Coronary artery (tissue), 2 donors: ENCODE data around the gene COG1.

ENCODE experiments used
- DNase-seq: peaks from one replicate; pipeline ENCODE4 v3.0.0-alpha.2; 2017; ENCODE audit warnings: low spot score
- H3K27ac ChIP-seq, 2 donors: fragments of 200-600 bp; sonication (generic); one replicate each; pipeline ENCODE4 v1.5.1; 2016 to 2019
- H3K4me3 ChIP-seq: fragments of 200-600 bp; sonication (generic); 2 replicates; pipeline ENCODE4 v1.5.1; 2016; ENCODE audit warnings: mild to moderate bottlenecking, moderate library complexity
- TF ChIP-seq, protein P1 (sequence below): fragments of 200-600 bp; sonication (generic); IDR thresholded peaks from one replicate; pipeline ENCODE4 v1.5.1; 2019; ENCODE audit warnings: antibody characterized with exemption

Gene COG1

DNA sequence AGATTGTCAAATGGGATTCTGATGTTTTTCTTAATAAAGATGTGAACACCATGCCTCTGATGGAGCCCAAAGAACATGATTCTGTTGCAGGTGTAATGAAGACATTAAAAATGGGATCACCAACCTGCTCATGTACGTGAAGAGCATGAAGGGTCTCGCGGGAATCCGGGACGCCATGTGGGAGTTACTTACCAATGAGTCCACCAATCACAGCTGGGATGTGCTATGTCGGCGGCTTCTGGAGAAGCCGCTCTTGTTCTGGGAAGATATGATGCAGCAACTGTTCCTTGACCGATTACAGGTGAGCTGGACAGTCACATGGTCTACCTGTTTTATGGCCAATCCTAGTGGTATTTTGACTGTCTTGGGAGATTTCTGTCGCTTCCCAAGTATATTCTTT is 7.6 kb downstream of the COG1 start:
- DNase-seq = peak; percentile 49
- Histone ChIP-seq H3K27ac (no peak overlapping the region), H3K4me3 (no peak overlapping the region)
- TF ChIP-seq, protein P1, sequence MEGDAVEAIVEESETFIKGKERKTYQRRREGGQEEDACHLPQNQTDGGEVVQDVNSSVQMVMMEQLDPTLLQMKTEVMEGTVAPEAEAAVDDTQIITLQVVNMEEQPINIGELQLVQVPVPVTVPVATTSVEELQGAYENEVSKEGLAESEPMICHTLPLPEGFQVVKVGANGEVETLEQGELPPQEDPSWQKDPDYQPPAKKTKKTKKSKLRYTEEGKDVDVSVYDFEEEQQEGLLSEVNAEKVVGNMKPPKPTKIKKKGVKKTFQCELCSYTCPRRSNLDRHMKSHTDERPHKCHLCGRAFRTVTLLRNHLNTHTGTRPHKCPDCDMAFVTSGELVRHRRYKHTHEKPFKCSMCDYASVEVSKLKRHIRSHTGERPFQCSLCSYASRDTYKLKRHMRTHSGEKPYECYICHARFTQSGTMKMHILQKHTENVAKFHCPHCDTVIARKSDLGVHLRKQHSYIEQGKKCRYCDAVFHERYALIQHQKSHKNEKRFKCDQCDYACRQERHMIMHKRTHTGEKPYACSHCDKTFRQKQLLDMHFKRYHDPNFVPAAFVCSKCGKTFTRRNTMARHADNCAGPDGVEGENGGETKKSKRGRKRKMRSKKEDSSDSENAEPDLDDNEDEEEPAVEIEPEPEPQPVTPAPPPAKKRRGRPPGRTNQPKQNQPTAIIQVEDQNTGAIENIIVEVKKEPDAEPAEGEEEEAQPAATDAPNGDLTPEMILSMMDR = no peak

DNA sequence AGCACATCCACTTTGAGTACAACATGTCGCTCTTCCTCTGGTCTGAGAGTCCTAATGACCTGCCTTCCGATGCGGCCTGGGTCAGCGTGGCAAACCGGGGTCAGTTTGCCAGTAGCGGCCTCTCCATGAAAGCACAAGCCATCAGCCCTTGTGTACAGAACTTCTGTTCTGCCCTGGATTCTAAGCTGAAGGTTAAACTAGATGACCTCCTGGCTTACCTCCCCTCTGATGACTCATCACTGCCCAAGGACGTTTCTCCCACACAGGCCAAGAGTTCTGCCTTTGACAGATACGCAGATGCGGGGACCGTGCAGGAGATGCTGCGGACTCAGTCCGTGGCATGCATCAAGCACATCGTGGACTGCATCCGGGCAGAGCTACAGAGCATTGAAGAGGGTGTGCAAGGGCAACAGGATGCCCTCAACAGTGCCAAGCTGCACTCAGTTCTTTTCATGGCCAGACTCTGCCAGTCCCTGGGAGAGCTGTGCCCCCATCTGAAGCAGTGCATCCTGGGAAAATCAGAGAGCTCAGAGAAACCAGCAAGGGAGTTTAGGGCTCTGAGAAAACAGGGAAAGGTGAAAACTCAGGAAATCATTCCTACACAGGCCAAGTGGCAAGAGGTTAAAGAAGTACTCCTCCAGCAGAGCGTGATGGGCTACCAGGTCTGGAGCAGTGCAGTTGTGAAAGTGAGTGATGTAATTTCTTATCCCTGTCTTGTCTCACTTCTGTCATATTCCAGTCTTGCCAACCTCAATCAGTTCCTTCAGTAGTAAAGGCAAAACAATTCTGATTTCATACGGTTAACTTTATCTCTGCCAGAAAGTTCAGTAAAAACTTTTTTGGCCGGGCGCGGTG is 8.6 kb downstream of the COG1 start:
- H3K4me3 ChIP-seq = no peak overlapping the region
- TF ChIP-seq, protein P1 = no peak
- no peak overlapping the region for H3K27ac ChIP-seq
- DNase-seq = peak; percentile 60

DNA sequence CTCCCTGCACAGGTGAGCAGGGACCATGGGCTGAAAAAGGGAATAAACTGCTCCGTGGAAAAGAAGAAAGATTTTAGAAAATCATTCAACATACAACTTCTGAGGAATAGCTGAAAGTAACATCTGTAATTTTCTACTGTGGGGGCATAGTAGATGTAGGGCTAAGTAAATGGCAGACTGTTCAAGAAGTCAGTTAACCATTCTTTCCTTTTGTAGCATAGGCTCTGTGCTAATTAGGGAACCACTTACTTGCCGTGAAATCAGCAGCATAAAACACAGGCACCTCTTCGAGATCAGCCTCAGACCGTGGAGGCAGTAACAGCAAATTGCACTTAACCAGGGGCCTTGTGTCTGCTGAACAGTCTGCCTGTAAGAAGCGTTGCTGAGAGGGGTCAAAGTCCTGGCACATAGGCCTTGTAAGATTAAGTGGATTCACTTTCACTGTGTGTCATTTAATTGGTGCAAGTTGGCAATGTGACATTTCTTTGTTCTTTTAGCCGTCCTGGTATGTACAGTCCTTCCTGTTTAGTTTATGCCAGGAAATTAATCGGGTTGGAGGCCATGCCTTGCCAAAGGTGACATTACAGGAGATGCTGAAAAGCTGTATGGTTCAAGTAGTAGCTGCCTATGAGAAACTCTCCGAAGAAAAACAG is 10.4 kb downstream of the COG1 start:
- Histone ChIP-seq H3K4me3 (no peak overlapping the region), H3K27ac (peak overlapping the region in 1 of 2 donors; percentile 32)
- TF ChIP-seq, protein P1 = no peak
- no peak for DNase-seq

DNA sequence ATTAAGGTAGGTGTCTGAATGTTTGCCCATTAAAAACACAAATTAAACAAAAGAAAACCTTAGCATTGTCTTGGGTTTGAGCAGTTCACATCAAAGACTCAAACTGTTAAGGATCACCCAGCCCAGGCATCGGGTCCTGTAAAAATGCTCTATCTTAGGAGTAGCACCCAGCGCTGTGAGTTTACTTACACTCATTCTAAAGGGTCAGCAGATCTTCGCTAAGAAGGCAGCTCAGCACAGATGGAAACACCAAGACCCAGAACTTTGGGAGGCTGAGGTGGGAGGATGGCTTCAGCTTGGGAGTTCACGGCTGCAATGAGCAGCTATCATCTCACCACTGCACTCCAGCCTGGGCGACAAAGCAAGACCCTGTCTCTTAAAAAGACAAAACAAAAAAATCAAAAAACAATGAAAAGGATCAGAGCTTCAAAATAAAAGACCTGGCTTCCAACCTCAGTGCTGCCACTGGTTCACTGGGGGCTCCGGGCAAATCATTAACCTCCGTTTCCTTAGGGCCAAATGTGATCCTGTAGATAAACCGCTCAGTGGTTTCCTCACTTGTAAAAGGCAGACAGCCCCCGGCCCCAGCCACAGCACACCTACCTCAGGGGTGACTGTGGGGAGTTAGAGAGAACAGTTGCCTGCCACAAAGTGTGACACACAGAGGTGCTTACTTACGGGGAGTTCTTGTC is 11.1 kb downstream of the COG1 start:
- H3K4me3 ChIP-seq = no peak overlapping the region
- no peak overlapping the region for H3K27ac ChIP-seq
- no peak for DNase-seq
- TF ChIP-seq, protein P1 = no peak

DNA sequence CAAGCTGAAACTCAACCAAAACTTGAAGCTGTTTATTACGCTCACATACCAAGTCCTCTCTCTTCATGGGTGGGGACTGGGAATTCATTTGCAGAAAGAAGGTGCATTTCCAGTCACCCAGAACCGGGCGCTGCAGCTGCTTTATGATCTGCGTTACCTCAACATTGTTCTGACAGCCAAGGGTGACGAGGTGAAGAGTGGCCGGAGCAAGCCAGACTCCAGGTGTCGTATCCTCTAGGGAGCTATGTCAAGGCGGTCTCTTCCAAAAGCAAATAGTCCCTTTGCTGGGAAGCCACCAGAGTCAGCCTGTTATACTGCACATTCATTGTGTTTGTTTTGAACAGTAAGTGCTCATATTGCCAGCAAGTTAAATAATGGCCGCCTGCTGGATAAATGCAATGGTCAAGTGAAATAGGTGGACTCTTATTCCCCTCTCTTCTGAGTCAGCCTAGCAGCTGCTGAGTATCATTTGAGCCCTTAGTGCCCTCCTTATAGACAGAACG is 12.7 kb downstream of the COG1 start:
- Histone ChIP-seq H3K27ac (no peak overlapping the region), H3K4me3 (no peak overlapping the region)
- TF ChIP-seq, protein P1 = no peak
- DNase-seq = no peak

DNA sequence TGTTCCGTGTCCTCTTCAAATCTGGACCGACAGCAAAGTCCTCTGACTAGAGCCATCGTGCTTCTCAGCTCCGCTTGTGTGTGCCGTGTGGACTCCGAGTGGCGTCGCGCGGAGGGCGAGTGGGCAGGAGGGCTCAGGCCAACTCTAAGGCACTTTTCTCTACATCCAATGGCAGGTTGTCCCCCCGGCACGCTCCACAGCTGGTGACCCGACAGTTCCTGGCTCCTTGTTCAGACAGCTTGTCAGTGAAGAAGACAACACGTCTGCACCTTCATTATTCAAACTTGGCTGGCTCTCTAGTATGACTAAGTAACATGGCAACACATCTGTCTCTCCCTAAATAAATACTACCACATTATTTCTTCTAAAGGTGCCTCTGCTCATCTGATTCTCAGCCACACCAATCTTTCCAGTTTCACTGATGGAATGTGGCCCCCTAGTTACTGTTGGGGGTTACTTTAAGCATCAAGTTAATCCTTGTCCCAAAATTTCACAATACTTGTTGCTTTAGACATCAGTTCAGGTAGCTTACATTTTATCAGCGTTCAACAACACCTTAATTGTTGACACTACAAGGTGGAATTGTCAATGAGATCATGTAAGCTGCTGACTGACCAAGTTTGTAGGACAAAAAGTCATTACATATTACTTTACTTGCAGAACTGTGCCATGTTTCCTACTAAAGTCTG is 15.4 kb downstream of the COG1 start:
- DNase-seq = no peak
- Histone ChIP-seq H3K27ac (no peak overlapping the region), H3K4me3 (no peak overlapping the region)
- TF ChIP-seq, protein P1 = no peak
